Globus pallidus (tissue), 1 donor: ENCODE results near the gene RSPH1.
A peak's percentile ranks its signal among the peaks of the same experiment; 100 is the strongest.
"Not testable (repeated sequence)": the region's sequence is repeated elsewhere in the genome, so short reads cannot be mapped to it uniquely, and the experiment has no call there.

Source experiments
- DNase-seq: peaks from one replicate; pipeline ENCODE4 v3.0.0-alpha.2; 2015; ENCODE audit warnings: low spot score

The RSPH1 gene

GRCh38 chr21:42486072-42486471 lies 10.0 kb downstream of the RSPH1 start:
- no peak for DNase-seq

GRCh38 chr21:42484966-42485365 lies 11.1 kb downstream of the RSPH1 start:
- no peak for DNase-seq

- no peak for DNase-seq
Observed at GRCh38 chr21:42481169-42481568, 14.9 kb downstream of the RSPH1 start.

GRCh38 chr21:42480736-42481135 lies 15.3 kb downstream of the RSPH1 start:
- no peak for DNase-seq

- DNase-seq: no peak
Observed at GRCh38 chr21:42479582-42479981, 16.4 kb downstream of the RSPH1 start.

- no peak for DNase-seq
Observed at GRCh38 chr21:42478504-42478903, 17.5 kb downstream of the RSPH1 start.

GRCh38 chr21:42476388-42477331 lies 19.4 kb downstream of the RSPH1 start:
- no peak for DNase-seq

GRCh38 chr21:42475526-42476387 lies 20.3 kb downstream of the RSPH1 start:
- DNase-seq: no peak

- no peak for DNase-seq
Observed at GRCh38 chr21:42475036-42475435, 21.0 kb downstream of the RSPH1 start.

GRCh38 chr21:42474043-42474831 lies 21.8 kb downstream of the RSPH1 start:
- no peak for DNase-seq

GRCh38 chr21:42473498-42474042 lies 22.5 kb downstream of the RSPH1 start:
- DNase-seq: no peak

- no peak for DNase-seq
Observed at GRCh38 chr21:42472521-42472920, 23.5 kb downstream of the RSPH1 start.

- no peak for DNase-seq
Observed at GRCh38 chr21:42471716-42472330, 24.2 kb downstream of the RSPH1 start.

GRCh38 chr21:42471206-42471605 lies 24.8 kb downstream of the RSPH1 start:
- no peak for DNase-seq

GRCh38 chr21:42469726-42470125 lies 26.3 kb downstream of the RSPH1 start:
- DNase-seq: not testable (repeated sequence)

- DNase-seq: no peak
Observed at GRCh38 chr21:42469272-42469671, 26.8 kb downstream of the RSPH1 start.

GRCh38 chr21:42468491-42469131 lies 27.4 kb downstream of the RSPH1 start:
- DNase-seq: no peak

- DNase-seq: peak; percentile 40
Observed at GRCh38 chr21:42467140-42467983, 28.7 kb downstream of the RSPH1 start.

GRCh38 chr21:42466700-42467099 lies 29.3 kb downstream of the RSPH1 start:
- no peak for DNase-seq

GRCh38 chr21:42465803-42466127 lies 30.3 kb downstream of the RSPH1 start:
- no peak for DNase-seq
